ENCODE measurements around the gene KIRREL2.
"Not testable (repeated sequence)": the region's sequence is repeated elsewhere in the genome, so short reads cannot be mapped to it uniquely, and the experiment has no call there.

Gene KIRREL2

DNA sequence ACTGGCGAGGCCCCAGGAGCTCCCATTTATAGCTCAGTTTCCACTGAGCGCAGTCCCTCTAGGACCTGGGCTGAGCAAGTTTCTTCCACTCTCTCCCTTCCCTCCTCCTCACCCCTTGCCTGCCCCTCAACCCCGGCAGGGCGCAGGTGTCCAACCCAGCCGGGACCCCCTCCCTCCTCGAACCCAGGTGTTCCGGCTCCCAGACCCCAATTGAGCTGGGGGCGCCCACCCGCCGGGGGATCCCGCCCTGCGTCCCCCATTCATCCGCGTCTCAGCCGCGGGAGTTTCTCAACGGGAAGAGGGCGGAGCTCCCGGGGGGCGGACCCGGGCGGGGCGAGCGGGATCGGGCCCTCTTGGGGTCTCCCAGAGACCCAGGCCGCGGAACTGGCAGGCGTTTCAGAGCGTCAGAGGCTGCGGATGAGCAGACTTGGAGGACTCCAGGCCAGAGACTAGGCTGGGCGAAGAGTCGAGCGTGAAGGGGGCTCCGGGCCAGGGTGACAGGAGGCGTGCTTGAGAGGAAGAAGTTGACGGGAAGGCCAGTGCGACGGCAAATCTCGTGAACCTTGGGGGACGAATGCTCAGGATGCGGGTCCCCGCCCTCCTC lies at the start of gene KIRREL2:
KIRREL2 (plus strand) TSS at position 366 of the 604 bp plus-strand sequence; CDS start at position 575, 209 bp downstream.
- no peak for DNase-seq (ENCODE audit: low read depth, low spot score)

DNA sequence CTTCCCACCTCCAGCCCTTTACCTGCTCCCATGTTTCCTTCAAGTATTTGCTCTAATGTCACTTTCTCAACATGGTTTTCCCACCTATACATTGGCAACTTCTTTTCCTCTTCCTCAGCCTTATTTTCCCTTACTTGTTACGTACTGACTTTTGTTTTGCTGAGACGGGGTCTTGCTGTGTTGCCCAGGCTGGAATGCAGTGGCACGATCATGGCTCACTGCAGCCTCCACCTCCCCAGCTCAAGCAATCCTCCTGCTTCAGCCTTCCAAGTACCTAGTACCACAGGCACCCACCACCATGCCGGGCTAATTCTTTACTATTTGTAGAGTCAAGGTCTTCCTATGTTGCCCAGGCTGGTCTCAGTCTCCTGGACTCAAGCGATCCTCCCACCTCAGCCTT lies 49.1 kb upstream of the KIRREL2 start:
- DNase-seq (ENCODE audit: low read depth, low spot score): no peak

DNA sequence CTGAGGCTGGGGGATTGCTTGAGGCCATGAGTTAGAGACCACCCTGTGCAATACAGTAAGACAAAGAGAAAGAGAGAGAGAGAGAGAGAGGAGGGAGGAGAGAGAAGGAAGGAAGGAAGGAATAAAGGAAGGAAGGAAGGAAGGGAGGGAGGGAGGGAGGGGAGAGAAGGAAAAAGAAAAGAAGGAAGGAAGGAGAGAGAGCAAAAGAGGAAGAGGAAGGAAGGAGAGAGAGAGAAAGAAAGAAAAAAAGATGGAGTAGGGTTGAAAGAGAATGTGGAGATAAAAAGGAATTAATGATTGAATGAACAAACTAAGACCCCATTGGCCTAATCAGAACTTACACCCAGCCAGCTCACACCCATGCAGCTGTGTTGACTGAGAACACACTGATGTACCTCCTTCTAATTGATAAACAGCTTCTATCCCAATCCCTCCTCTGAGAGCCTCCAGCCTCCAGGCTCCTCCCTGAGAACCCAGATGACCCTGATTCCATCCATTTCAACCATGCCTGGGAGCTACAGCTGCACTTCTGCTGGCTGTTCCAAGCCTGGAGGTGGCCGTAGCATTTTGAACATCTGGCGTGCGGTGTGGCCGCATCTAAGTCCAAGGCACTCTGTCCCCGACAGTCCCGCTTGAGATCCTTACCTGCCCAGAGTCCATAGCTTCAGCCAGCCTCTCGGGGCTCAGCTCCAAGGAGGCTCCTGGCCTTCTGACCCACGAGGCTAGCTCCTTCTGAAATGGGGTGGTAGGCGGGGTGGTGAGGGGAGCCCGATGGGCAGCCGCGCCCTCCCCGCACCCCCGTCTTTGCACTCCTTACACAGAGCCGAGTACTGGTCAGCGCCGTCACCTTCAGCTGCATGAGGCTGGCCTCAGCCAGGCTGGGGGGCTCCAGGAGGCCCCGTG lies 45.1 kb upstream of the KIRREL2 start:
- DNase-seq (ENCODE audit: low read depth, low spot score): peak; percentile 16

DNA sequence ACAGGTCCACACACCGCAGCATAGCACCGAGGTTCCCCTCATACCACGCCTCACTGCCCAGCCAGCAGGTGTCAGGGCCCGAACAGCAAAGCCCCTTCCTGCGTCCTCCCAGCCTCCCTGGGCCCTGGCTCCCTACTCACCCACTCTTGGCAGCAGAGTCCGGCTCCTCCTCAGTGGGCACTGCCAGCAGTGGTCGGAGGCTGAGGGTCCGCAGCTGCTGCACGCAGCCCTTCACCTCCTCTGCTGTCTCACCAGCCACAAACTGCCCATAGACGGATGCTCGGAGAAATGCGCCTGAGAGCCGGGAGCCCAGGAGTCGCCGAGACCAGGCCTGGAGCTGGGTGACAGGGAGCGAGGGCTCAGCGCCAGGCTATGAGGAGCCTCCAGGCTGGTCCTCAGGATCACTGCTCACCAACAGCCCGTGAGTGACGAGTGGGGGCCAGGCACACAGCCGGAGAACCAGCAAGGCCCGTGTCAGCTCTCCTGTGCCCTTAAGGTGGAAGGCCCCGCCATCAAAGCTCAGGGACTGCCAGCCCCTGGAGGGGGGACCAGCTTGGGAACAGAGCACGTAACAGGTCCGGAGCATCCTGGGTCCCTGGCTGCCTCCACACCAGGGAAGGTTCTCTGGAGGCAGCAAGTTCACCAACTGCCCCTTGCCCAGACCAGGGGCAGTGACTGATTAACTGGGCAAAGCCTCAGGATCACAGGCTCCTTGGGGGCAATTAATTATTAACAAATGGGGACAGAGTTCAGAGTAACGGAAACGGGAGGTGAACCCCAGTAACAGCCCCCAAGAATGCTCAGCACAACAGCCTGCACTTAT lies 44.3 kb upstream of the KIRREL2 start, which contains the start of gene PRODH2:
PRODH2 (minus strand) TSS at position 626 of the 823 bp plus-strand sequence; CDS start at position 586, 40 bp downstream.
- no peak for DNase-seq (ENCODE audit: low read depth, low spot score)

DNA sequence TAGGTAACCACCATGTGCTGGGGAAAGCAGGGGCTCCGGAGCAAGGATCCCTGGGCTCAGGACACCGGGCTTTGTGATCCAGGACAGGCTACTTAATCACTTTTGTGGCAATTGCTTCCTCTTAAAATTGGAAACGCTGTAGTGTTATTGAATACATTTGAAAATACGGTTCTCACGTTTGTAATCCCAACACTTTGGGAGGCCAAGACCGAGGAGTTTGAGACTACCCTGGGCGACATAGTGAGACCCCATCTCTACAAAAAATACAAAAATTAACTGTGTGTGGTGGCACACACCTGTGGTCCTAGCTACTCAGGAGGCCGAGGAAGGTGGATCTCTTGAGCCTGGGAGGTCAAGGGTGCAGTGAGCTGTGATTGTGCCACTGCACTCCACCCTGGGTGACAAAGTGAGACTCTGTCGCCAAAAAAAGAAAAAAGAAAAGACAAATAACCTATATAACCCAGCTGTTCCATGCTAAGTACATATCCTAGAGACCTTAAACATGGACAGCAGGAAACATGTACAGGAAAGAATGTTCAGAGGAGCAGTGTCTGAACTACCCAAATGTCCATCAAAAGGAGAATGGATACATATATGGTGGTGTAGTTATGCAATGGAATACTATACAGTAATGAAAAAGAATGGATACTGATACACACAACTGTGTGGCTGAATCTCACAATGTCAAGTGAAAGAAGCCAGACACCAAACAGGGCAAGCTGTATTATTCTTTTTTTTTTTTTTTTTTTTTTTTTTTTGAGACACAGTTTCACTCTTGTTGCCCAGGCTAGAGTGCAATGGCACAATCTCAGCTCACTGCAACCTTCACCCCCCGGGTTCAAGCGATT lies 43.4 kb upstream of the KIRREL2 start:
- no peak for DNase-seq (ENCODE audit: low read depth, low spot score)

DNA sequence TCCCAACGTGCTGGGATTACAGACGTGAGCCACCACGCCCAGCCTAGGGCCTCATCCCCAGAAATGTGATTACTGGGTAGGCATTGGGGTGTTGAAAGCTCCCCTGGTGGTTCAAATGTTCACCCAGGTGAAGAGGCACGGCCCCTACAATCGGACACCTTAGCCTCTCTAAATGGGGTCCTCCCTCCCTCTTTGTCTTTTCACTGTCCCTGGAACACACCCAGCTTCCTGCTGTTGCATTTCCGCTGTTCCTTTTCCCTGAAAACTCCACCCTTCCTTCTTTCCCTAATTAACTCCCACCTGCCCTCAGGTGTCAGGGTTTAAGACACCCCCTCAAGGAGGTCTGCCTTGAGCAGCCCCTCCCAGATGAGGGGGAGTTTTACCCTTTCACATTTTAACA lies 40.4 kb upstream of the KIRREL2 start:
- peak; percentile 73 for DNase-seq (ENCODE audit: low read depth, low spot score)

DNA sequence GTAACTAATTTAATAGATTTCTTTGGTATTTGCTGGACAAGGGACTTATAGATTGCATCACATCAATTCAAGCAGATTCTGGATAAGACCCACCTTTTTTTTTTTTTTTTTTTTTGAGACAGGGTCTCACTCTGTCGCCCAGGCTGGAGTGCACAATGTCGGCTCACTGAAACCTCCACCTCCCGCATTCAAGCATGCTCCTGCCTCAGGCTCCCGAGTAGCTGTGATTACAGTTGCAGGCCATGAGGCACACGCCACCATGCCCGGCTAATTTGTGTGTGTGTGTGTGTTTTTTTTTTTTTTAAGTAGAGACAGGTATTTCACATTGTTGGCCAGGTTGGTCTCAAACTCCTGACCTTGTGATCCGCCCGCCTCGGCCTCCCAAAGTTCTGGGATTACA lies 39.9 kb upstream of the KIRREL2 start:
- peak; percentile 55 for DNase-seq (ENCODE audit: low read depth, low spot score)

DNA sequence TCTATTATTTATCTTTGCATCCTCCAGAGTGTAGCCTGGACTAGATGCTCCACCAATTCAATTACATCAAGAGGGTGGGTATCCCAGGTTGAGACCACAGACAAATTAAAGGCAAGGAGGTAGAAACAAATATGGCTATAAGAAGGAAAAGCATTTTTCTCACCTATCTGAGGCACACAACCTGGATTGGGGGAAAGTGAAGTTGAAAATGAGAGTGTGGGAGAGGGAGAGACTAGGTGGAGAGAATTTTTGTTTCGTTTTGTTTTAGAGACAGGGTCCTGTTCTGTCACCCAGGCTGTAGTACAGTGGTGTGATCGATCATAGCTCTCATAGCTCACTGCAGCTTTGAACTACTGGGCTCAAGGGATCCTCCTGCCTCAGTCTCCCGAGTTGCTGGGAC lies 38.3 kb upstream of the KIRREL2 start:
- DNase-seq (ENCODE audit: low read depth, low spot score): no peak

DNA sequence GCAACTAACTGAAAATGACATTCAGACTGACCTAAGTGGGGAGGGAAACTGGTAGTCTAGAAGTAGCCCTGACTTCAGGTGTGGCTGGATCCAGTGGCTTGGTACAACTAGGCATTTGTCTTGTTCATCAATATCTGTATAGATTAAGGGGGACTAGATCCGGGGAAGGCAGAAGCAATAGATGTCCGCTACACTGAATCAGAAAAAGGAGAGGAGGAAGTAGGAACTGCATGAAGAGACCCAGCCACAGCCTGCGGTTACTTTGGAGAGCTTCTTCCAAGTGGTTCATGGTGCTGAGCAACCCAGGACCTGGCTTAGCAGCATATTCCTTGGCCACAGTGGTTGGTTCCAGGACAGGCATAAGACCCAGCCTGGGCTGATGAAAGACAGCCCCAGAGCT lies 34.1 kb upstream of the KIRREL2 start:
- no peak for DNase-seq (ENCODE audit: low read depth, low spot score)

DNA sequence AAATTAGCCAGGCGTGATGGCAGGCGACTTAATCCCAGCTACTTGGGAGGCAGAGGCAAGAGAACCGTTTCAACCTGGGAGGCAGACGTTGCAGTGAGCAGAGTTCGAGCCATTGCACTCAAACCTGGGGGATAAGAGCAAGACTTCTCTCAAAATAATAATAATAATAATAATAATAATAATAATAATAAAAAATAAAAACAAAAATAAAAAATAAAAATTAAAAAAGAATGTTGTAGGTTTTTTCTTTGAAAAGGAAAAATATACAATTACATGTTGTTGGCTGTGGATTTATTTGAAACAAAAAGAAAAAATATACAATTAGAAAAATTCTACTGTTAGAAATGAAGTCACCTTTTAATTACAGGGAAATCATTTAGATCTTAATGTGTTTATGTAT lies 32.6 kb upstream of the KIRREL2 start:
- no peak for DNase-seq (ENCODE audit: low read depth, low spot score)

DNA sequence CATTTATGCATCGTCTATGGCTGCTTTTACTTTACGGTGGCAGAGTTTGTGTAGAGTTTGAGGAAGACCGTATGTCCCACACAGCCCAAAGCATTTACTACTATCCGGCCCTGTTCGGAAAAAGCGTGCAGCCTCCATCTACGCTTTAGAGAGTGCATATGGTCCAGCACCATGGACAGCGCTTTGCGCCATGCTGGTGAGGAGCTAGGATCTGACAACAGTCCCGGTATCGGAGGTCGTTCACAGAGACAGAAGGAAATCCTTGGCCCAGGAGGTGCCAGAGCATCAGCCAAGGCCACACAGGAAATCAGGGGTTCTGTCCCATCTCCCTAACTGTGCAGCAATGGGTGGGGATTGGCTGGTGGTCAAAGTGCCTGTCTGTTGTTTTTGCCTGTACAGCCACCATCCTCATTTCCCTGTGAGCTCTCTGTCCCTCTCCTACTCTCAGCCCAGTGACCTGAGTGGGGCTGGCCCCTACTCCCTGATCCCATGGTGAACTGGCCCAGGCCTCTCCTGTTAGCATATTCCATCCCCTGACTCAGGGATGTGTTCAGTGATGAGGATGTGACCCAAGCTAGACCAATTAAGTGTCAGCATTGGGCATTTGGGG lies 27.9 kb upstream of the KIRREL2 start:
- DNase-seq (ENCODE audit: low read depth, low spot score): peak; percentile 78

DNA sequence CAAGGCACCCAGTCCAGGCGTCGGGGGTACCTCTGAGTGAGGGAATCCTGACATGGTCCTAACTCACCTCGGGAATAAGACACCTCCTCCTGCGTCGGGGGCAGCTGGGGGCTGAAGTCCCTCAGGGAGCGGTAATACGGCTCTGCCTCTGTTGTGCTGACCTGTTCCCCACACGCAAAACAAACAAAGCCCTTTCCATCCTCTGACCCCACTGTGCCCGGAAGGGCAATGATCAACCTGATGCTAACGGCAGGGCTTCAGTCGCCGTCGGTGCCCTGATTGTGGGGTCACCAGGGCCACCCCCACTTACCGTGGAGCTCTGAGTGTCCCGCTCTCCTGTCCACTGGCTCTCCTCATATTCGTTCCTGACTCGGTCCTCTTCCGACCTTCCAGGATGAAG lies 25.7 kb upstream of the KIRREL2 start:
- no peak for DNase-seq (ENCODE audit: low read depth, low spot score)

DNA sequence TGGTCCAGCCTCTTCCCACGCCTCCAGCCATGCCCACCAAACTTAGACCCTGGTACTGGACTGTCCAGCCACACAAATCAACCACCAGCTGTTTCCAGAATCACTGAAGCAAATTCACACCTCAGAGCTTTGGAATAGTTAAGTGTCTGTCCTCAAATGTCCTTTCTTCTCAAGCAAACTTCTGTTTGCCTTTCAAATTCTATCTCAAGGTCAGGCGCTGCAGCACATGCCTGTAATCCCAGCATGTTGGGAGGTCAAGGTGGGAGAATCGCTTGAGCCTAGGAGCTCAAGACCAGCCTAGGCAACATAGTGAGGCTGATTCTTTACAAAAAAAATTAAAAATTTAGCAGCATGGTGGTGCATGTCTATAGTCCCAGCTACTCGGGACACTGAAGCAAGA lies 24.7 kb upstream of the KIRREL2 start:
- no peak for DNase-seq (ENCODE audit: low read depth, low spot score)

DNA sequence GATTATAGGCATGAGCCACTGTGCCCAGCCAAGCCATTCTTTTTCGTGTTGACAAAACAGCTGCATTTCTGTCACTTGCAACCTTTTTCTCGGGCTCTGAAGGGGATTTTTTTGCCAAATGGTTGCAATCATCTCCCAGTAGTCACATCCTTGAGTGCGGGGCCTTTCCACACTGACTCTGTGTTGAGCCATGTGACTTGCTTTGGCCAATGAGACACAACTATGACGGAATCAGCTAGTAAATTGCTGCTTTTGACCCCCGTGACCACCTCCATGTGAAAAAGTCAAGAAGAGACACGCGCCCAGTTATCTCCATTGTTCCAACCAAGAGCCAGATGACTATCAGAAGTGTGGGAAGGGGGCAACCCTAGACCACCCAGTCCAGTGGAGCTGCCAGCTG lies 22.7 kb upstream of the KIRREL2 start:
- DNase-seq (ENCODE audit: low read depth, low spot score): no peak

DNA sequence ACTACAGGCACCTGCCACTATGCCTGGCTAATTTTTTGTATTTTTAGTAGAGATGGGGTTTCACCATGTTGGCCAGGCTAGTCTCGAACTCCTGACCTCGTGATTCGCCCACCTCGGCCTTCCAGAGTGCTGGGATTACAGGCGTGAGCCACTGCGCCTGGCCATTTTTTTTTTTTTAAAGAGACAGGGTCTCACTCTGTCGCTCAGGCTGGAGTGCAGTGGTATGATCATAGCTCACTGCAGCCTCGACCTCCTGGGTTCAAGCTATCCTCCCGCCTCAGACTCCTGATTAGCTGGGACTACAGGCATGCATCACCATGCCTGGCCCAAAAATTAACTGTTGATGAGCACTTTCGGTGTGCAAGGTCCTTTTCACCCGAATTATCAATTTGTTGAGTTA lies 20.6 kb upstream of the KIRREL2 start:
- not testable (repeated sequence) for DNase-seq (ENCODE audit: low read depth, low spot score)

DNA sequence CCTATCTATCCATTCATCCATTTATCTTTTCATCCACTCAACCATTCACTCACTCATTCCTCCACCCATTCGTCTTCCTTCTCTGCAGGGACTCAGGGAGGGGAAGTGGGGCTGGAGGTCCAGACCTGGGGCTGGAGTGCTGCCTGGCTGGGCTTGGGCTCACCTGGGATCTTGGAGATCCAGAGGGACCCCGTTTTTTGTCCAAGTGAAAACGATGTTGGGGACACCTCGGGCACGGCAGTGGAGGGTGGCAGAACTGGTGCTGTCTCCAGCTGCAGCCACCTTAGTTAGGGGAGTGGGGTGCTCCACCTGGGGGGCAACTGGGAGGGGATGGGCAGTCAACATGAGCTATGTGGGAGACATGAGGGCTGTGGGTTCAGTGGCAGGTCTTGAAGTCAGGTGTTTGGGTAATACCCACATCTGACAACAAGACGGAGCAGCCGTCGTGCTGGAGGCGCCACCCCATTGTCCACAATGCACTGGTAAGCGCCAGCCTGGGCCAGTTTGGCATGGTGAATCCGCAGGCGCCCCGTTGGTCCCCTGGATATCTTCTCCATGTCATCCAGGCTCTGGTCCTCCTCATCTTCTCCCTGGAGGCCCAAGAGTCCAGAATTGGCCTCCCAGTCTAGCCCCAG lies 14.6 kb upstream of the KIRREL2 start:
- no peak for DNase-seq (ENCODE audit: low read depth, low spot score)

DNA sequence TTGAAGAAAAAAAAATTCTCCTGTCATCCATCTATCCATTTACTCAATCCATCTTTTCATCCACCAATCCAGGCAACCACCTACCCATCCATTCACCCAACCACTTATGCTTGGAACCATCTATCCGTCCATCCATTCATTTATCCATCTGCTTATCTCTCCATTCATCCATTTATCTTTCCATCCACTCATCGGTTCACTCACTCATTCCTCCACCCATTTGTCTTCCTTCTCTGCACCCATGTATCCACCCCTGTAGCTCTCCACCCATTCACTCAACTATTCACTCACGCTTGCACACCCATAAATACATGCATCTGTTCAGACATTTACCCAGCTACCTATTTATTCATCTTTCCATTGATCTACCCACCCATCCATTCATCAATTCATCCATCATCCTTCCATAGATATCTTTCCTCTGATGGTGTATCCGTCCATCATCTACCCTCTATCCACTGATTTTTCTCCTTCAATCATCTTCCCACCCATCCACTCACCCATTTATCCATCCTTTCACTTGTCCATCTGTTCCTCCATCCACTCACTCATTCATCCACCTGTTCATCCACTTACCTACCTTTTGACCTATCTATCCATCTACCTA lies 13.9 kb upstream of the KIRREL2 start:
- DNase-seq (ENCODE audit: low read depth, low spot score): no peak

DNA sequence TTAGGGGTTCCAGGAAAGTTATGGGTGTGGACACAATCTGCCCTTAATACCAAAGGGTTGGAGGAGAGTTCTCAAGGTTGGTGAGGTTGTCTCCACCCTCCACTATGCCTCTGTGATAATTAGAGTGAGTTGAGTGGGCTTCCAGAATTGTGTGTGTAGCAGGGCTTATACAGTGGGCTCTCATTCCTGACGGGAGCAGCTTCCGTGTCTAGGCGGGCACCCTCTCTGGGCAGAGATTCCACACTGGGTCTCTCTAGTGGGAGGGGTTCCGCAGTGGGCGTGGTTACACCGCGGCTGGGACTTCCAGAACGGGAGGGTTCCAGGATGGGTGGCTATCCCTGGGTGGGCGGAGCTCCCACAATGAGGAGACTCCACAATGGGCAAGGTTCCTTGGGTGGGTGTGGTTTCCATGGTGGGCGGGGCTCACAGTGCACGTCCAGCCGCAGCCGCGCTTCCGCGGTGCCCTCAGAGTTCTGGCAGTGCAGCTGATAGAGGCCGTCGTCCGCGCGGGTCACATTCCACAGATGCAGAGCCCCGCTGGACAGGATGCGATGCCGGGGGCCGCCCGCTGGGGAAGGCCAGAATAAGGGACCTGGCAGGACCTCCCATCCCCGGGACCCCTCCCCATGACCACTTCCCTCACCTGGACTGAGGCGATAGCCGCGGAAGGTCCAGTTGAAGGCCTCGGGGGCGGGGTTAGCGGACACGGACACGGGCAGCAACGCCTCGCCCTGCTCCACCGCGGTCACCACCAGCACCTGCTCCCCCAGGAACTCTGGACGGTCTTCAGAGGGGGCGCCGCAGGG lies 12.8 kb upstream of the KIRREL2 start:
- peak; percentile 67 for DNase-seq (ENCODE audit: low read depth, low spot score)

Measured in ELF-1 (cell line).